Fibroblast of villous mesenchyme (primary cell): ENCODE results near the gene FMC1. TPM values are rescaled to one million over a fixed set of nuclear protein-coding genes. Genes with fewer than 3 reads are reported as not detected.

ENCODE experiments used
- DNase-seq: peaks from one replicate; pipeline ENCODE4 v3.0.0-alpha.2; 2010; ENCODE audit warnings: low read depth
- H3K4me3 ChIP-seq: 2 replicates; pipeline ENCODE4 v1.5.1; 2011; ENCODE audit warnings: low read depth, mild to moderate bottlenecking, low read length
- CTCF ChIP-seq: IDR thresholded peaks from 2 replicates; pipeline ENCODE4 v1.5.1; 2012; ENCODE audit warnings: low read depth, mild to moderate bottlenecking, low read length; ENCODE audit not compliant: insufficient read depth
- total RNA-seq: library from RNA; depleted of rRNA; stranded (reverse); fragments of >200 nt; gene quantifications from 2 replicates; pipeline ENCODE4 v1.2.3, GENCODE V29; 2012

The FMC1 gene
- total RNA-seq, 1 donor = 13.4 TPM

- peak; percentile 54 for DNase-seq
- TF ChIP-seq CTCF = no peak
These were observed 17.6 kb downstream of the FMC1 start for GRCh38 chr7:139358541-139359365.

GRCh38 chr7:139359366-139360209 is 18.5 kb downstream of the FMC1 start, which contains the start of gene LUC7L2:
TSS of gene LUC7L2 (plus strand) at chr7:139359894. CDS start at chr7:139360262, 368 bp downstream.
- peak within 1 kb of the TSS; percentile 88 for H3K4me3 ChIP-seq
- peak; percentile 99 for DNase-seq
- no peak for TF ChIP-seq CTCF

More at GRCh38 chr7:139358541-139359365, 17.6 kb downstream of the FMC1 start:
- H3K4me3 ChIP-seq = peak overlapping the region; percentile 88

- H3K4me3 ChIP-seq = peak overlapping the region; percentile 88
- TF ChIP-seq CTCF = no peak
- peak; percentile 96 for DNase-seq
These were observed 19.2 kb downstream of the FMC1 start for GRCh38 chr7:139360210-139360947.

GRCh38 chr7:139360948-139361307 is 19.8 kb downstream of the FMC1 start:
- no peak for TF ChIP-seq CTCF
- H3K4me3 ChIP-seq = peak overlapping the region; percentile 88

GRCh38 chr7:139361523-139361922 is 20.4 kb downstream of the FMC1 start:
- peak; percentile 47 for DNase-seq
- TF ChIP-seq CTCF = no peak
- H3K4me3 ChIP-seq = peak overlapping the region; percentile 88

More at GRCh38 chr7:139360948-139361307, 19.8 kb downstream of the FMC1 start:
- DNase-seq = no peak

- peak; percentile 20 for DNase-seq
- H3K4me3 ChIP-seq = no peak overlapping the region
- TF ChIP-seq CTCF = no peak
These were observed 21.2 kb downstream of the FMC1 start for GRCh38 chr7:139362302-139362701.
